Measurements from ENCODE around the gene THYN1.
A peak's percentile ranks its signal among the peaks of the same experiment; 100 is the strongest.
"Not testable (repeated sequence)": the region's sequence is repeated elsewhere in the genome, so short reads cannot be mapped to it uniquely, and the experiment has no call there.

Gene THYN1

GRCh38 chr11:134253188-134253993 lies at the start of gene THYN1, which contains the start of gene ACAD8:
Gene THYN1 (minus strand): TSS chr11:134253352. CDS start chr11:134252882, 470 bp downstream.
Gene ACAD8 (plus strand): TSS chr11:134253568. CDS start chr11:134253601, 33 bp downstream.
- peak; percentile 94 for DNase-seq (ENCODE audit: low read depth, low spot score)

GRCh38 chr11:134294664-134295063 lies 41.5 kb upstream of the THYN1 start:
- DNase-seq (ENCODE audit: low read depth, low spot score) = no peak

GRCh38 chr11:134293119-134294113 lies 40.3 kb upstream of the THYN1 start:
- DNase-seq (ENCODE audit: low read depth, low spot score) = no peak

- DNase-seq (ENCODE audit: low read depth, low spot score) = no peak
These were observed 39.5 kb upstream of the THYN1 start for GRCh38 chr11:134292661-134293060.

- DNase-seq (ENCODE audit: low read depth, low spot score) = no peak
These were observed 38.0 kb upstream of the THYN1 start for GRCh38 chr11:134291196-134291595.

- DNase-seq (ENCODE audit: low read depth, low spot score) = no peak
These were observed 37.5 kb upstream of the THYN1 start for GRCh38 chr11:134290646-134291045.

- no peak for DNase-seq (ENCODE audit: low read depth, low spot score)
These were observed 36.6 kb upstream of the THYN1 start for GRCh38 chr11:134289789-134290188.

GRCh38 chr11:134289167-134289566 lies 36.0 kb upstream of the THYN1 start:
- no peak for DNase-seq (ENCODE audit: low read depth, low spot score)

GRCh38 chr11:134288486-134288885 lies 35.3 kb upstream of the THYN1 start:
- DNase-seq (ENCODE audit: low read depth, low spot score) = no peak

GRCh38 chr11:134287561-134287960 lies 34.4 kb upstream of the THYN1 start:
- no peak for DNase-seq (ENCODE audit: low read depth, low spot score)

- not testable (repeated sequence) for DNase-seq (ENCODE audit: low read depth, low spot score)
These were observed 31.2 kb upstream of the THYN1 start for GRCh38 chr11:134284349-134284748.

- no peak for DNase-seq (ENCODE audit: low read depth, low spot score)
These were observed 30.5 kb upstream of the THYN1 start for GRCh38 chr11:134283461-134284230.

GRCh38 chr11:134282121-134283045 lies 29.2 kb upstream of the THYN1 start:
- DNase-seq (ENCODE audit: low read depth, low spot score) = no peak

GRCh38 chr11:134281635-134282034 lies 28.5 kb upstream of the THYN1 start:
- DNase-seq (ENCODE audit: low read depth, low spot score) = not testable (repeated sequence)

- no peak for DNase-seq (ENCODE audit: low read depth, low spot score)
These were observed 25.2 kb upstream of the THYN1 start for GRCh38 chr11:134278356-134278755.

- DNase-seq (ENCODE audit: low read depth, low spot score) = no peak
These were observed 24.2 kb upstream of the THYN1 start for GRCh38 chr11:134277183-134278001.

GRCh38 chr11:134276396-134277182 lies 23.4 kb upstream of the THYN1 start:
- DNase-seq (ENCODE audit: low read depth, low spot score) = no peak

- DNase-seq (ENCODE audit: low read depth, low spot score) = no peak
These were observed 22.6 kb upstream of the THYN1 start, which contains the start of gene GLB1L3 for GRCh38 chr11:134275534-134276395. Gene GLB1L3 (plus strand): TSS chr11:134276379. CDS start chr11:134276741, 362 bp downstream.

Measured in iPS DF 19.7 (cell line).